HG02973 (cell line): ENCODE data around the gene USP32.
"Not testable (repeated sequence)": the region's sequence is repeated elsewhere in the genome, so short reads cannot be mapped to it uniquely, and the experiment has no call there.

Experiments
- ATAC-seq: cut with Tn5 transposase; IDR thresholded peaks from one replicate; pipeline ENCODE4 v1.9.1; 2021; ENCODE audit warnings: moderate library complexity; ENCODE audit not compliant: unreplicated experiment

Gene USP32

GRCh38 chr17:60412701-60413100 lies 20.8 kb upstream of the USP32 start:
- no peak for ATAC-seq

- no peak for ATAC-seq
These were observed 18.1 kb upstream of the USP32 start for GRCh38 chr17:60410001-60410400.

DNA sequence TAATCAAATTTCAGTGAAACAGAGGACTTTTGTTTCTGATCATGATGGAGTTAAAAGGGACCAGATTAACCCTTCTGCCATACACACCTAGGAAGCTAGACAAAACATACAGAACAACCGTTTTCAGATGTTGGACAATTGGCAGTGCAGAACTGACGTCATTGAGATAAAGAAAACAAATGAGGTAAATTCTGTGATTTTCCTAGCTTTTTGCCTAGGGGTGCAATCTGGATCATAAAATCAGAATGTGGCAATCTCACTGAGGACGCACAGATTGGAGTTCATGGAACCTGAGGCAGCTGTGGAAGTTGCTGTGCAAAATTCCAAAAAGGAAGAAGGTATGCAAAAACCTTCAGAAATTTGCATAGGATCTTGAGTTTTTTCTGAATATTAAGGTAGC lies 15.0 kb upstream of the USP32 start:
- ATAC-seq: no peak

GRCh38 chr17:60403962-60404361 lies 12.0 kb upstream of the USP32 start:
- ATAC-seq: no peak

GRCh38 chr17:60403523-60403810 lies 11.5 kb upstream of the USP32 start:
- ATAC-seq: no peak

DNA sequence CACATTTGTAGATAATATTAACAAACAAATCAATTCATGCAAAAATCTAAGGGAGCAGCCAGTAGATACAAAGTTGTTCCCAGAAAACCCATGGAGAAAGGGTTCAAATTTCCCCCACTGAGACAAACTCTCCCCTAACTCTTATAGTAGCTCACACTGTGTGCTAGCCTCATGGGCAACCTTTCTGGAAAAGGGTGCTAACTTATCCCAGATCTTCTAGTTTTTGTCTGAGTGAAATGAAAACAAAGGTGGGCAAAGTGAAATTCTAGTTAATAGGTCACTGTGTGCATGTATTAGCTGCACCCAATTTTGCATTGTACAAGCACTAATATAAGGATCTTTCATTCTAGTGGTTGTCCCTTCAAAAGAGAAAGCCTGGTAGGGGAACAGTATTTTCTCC lies 9.9 kb upstream of the USP32 start:
- no peak for ATAC-seq

DNA sequence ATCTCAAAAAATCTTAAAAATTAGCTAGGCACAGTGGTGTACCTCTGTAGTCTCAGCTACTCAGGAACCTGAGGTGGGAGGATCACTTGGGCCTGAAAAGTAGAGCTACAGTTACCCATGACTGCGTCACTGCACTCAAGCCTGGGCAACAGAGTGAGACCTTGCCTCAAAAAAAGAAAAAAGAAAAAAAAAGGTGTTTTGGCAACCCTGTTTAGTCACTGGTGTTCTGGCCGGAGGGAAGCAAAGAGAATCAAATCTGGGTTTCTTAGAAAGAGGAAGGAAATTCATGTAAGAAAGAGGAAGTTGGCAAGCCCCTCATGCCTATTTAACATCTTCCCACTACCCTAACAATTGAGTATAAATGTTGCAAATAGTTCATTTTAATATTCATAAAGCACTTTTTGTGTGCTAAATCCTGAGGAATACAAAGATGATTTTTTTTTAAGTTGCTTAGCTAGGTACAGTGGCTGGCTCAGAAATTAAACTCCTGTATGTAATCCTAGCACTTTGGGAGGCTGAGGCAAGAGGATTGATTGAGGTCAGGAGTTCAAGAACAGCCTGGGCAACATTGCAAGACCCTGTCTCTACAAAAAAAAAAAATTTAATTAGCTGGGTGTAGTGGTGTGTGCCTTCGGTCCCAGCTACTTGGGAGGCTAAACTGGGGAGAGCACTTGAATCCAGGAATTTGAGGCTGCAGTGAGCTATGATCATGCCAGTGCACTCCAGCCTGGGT lies 6.5 kb upstream of the USP32 start:
- ATAC-seq: peak; percentile 54

DNA sequence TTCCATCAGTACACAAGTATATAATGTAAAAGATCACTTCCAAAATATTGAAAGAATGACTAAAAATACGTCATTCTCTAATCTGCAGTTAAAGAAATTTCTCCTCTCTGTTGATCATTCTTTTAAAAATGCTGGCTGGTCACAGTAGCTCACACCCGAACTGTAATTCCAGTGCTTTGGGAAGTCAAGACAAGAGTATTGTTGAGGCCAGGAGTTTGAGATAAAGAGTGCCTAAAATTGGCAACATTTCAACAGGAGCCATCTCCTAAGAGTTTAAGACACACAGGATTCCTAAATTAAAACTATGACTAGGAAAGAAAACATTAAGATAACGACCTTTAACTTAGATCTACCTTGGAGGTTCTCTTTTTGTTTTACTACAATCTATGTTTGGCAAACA lies 4.5 kb upstream of the USP32 start:
- ATAC-seq: no peak

GRCh38 chr17:60395508-60396065 lies 3.7 kb upstream of the USP32 start:
- ATAC-seq: no peak

- ATAC-seq: no peak
These were observed 2.1 kb upstream of the USP32 start for GRCh38 chr17:60393840-60394723.

DNA sequence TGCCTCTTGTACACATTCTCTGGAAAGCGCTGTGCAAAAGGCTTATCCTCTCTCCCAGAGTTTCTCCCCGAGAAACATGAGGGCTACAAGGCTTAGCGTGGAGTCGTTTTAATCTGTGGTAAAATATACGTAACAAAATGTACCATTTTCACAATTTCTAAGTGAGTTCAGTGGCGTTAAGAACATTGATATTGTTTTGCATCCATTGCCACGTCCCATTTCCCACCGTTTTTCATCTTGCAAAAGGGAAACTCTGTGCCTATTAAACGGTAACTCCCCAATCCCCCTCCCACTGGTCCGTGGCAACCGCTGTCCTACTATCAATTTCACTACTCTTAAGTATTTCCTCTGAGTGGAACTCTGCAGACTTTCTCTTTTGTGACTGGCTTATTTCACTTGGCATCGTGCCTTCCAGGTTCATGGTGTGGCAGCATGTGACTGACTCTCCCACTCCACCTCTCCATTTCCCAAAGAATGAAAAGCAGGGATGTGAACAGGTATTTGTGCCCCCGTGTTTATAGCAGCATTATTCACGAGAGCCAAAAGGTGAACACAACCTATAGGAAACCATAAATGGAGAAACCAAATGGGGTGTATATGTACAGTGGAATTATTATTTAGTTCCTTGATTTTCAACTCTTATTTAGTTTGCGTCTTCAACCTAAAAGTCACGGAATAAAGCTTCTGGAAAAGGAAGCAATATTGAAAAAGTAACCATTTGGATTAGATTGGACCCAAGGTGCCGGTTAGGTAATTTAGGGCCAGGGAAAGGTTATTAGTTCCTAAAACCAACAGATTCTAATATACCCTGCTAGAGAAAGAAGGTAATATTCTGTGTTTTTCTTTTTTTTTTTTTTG lies 1.1 kb upstream of the USP32 start:
- no peak for ATAC-seq

- ATAC-seq: peak; percentile 29
These were observed 377 bp downstream of the USP32 start for GRCh38 chr17:60391471-60392041.

DNA sequence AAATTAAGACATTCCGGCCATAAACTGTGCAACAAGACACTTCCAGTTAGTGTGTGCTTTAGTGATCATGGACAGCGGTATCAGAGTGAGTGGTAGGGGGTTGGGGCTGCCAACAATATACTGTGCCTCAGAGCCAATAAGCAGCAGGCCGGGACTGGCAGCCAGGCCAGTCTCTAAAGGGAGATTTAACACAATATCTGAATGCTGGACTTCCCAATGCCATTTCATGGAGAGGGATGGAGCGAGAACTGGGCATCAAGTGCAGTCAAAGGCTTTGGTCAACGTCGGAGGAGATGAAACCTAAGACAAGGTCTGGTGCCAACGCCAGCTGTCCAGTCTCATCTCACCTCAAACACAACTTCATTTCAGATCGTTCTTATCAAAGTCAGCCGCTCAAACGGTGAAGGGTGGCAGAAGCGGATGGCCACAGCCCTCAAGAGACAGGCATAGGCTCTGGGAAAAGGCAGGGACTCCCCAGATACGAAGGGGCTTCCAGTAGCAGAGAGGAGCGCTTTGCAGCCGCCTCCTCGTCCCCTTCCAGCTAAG lies 935 bp downstream of the USP32 start:
- no peak for ATAC-seq

DNA sequence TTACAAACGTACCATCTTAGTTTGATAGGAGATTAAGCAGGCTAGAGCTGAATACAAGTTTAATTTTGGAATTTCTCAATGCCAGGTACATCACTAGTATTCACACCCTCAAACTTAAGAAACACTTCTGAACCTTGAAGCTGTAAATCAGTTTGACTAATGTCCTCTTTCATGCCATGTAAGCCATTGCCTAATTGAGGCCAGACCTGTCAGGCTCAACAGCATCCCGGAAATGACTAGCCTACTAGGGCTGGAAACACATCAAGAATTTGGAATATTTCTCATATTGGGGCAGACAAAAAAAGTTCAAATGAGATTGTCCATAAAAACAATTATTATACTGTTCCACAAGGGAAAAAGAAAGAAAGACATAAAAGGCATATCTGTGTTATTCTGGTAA lies 1.7 kb downstream of the USP32 start:
- no peak for ATAC-seq

GRCh38 chr17:60388742-60389141 lies 3.2 kb downstream of the USP32 start:
- no peak for ATAC-seq

DNA sequence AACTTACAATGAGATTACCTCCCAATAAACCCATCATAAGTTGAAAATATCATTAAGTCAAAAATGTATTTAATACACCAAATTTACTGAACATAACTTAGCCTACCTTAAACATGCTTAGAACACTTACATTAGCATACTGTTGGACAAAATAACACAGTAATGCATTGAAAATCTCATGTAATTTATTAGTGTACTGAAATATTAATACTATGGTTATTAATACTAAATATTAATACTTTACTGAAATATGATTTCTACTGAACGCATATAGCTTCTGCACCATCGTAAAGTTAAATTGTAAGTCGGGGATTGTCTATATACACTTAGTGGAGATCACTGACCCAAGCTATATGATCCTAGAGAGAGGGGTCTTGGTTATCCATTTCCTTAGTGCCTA lies 4.3 kb downstream of the USP32 start:
- no peak for ATAC-seq

- no peak for ATAC-seq
These were observed 5.5 kb downstream of the USP32 start for GRCh38 chr17:60386147-60387058.

- ATAC-seq: not testable (repeated sequence)
These were observed 7.0 kb downstream of the USP32 start for GRCh38 chr17:60384921-60385320.

DNA sequence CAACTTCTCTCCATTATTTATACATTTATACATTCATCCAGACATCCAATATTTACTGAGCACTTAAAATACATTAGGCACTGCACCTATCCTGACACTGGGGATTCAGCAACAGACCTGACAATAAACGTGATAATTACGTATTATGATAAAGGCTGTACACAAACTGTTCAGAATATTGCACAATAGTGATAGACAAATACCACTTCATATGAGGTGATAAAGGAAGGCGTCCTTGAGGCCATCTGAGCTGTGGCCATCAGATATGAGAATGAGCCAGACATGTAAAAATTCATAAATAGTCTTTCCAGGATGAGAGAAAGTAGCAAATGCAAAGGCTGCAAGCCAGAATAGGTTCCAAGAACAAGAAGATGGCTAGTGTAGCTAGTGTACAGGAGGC lies 8.6 kb downstream of the USP32 start:
- no peak for ATAC-seq

- no peak for ATAC-seq
These were observed 10.0 kb downstream of the USP32 start for GRCh38 chr17:60381958-60382357.
